COLO829 (cell line): Measurements from ENCODE around the gene MED13.
"Not testable (repeated sequence)": the region's sequence is repeated elsewhere in the genome, so short reads cannot be mapped to it uniquely, and the experiment has no call there.

Experiments used
- DNase-seq: peaks from one replicate; pipeline ENCODE4 v3.0.0; 2012; ENCODE audit warnings: low spot score

MED13 gene

GRCh38 chr17:61986898-61987297, 78.2 kb downstream of the MED13 start:
- DNase-seq = no peak

GRCh38 chr17:61984821-61985220, 80.3 kb downstream of the MED13 start:
- no peak for DNase-seq

- no peak for DNase-seq
These were observed 83.8 kb downstream of the MED13 start for GRCh38 chr17:61981323-61981722.

GRCh38 chr17:61980535-61980934, 84.5 kb downstream of the MED13 start:
- DNase-seq = no peak

GRCh38 chr17:61974115-61974514, 91.0 kb downstream of the MED13 start:
- no peak for DNase-seq

- no peak for DNase-seq
These were observed 92.8 kb downstream of the MED13 start for GRCh38 chr17:61972311-61972710.

- DNase-seq = no peak
These were observed 95.0 kb downstream of the MED13 start for GRCh38 chr17:61970030-61970429.

GRCh38 chr17:61968757-61969156, 96.3 kb downstream of the MED13 start:
- DNase-seq = no peak

GRCh38 chr17:61967729-61968128, 97.3 kb downstream of the MED13 start:
- no peak for DNase-seq

- DNase-seq = no peak
These were observed 98.9 kb downstream of the MED13 start for GRCh38 chr17:61966191-61966590.

- no peak for DNase-seq
These were observed 109.5 kb downstream of the MED13 start for GRCh38 chr17:61955619-61956018.

- no peak for DNase-seq
These were observed 117.6 kb downstream of the MED13 start for GRCh38 chr17:61947367-61948078.

GRCh38 chr17:61946359-61946758, 118.7 kb downstream of the MED13 start:
- DNase-seq = no peak

- DNase-seq = no peak
These were observed 122.0 kb downstream of the MED13 start for GRCh38 chr17:61943117-61943516.

GRCh38 chr17:61942085-61942484, 123.0 kb downstream of the MED13 start:
- DNase-seq = no peak

GRCh38 chr17:61928101-61928436, 137.0 kb downstream of the MED13 start:
- DNase-seq = no peak

GRCh38 chr17:61927208-61928100, 137.6 kb downstream of the MED13 start, which contains the start of gene INTS2:
INTS2 (minus strand) TSS chr17:61927982; CDS start chr17:61926644, 1,338 bp downstream.
- peak; percentile 95 for DNase-seq

- peak; percentile 8 for DNase-seq
These were observed 138.3 kb downstream of the MED13 start for GRCh38 chr17:61926826-61927207.

GRCh38 chr17:61915162-61915561, 149.9 kb downstream of the MED13 start:
- not testable (repeated sequence) for DNase-seq

GRCh38 chr17:61908292-61909037, 156.6 kb downstream of the MED13 start:
- DNase-seq = no peak

- DNase-seq = no peak
These were observed 157.7 kb downstream of the MED13 start for GRCh38 chr17:61907361-61907760.

GRCh38 chr17:61904094-61904710, 160.9 kb downstream of the MED13 start:
- DNase-seq = no peak
